NCI-H510A treated with DMSO at 0.1 percent for 48 hours (cell line): ENCODE data around the gene ITGB4.

ENCODE experiments used
- DNase-seq: peaks from one replicate; lab custom pipeline; 2025; lab: John Stamatoyannopoulos, UW

ITGB4 gene

GRCh38 chr17:75791254-75791653, 70.0 kb downstream of the ITGB4 start:
- no peak for DNase-seq

GRCh38 chr17:75793460-75793859, 72.2 kb downstream of the ITGB4 start:
- DNase-seq = no peak

- no peak for DNase-seq
These were observed 74.8 kb downstream of the ITGB4 start for GRCh38 chr17:75795820-75796607.

GRCh38 chr17:75799402-75799801, 78.1 kb downstream of the ITGB4 start:
- no peak for DNase-seq

GRCh38 chr17:75803883-75804282, 82.6 kb downstream of the ITGB4 start:
- DNase-seq = no peak

GRCh38 chr17:75806822-75807500, 85.7 kb downstream of the ITGB4 start:
- no peak for DNase-seq
